ENCODE data around the gene PPM1J. TPM values are rescaled to one million over a fixed set of nuclear protein-coding genes. Genes with fewer than 3 reads are reported as not detected.

The PPM1J gene
- total RNA-seq, 5 donors from 2014 or later (not counting 1 experiment from before 2014, with no cell fraction given): 0.15 to 0.77 (median 0.38) TPM

DNA sequence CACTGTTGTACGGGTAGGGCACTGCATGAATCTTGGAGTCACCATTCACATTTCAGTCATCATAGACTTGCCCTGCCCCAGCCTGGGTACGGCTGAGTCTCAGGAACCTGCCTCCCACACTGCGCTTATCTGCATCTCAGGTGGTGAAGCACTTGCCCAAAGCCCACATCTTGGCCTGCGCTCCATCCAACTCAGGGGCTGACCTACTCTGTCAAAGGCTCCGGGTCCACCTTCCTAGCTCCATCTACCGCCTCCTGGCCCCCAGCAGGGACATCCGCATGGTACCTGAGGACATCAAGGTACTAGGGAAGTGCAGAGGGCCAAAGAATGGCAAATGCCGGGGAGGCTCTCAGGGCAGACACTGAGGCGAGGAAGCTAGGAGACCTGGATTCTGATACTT, 19.9 kb downstream of the PPM1J start:
- Histone ChIP-seq H3K4me3 (ENCODE audit: control insufficient read depth in 1 of 2, extremely low read depth in 1 of 2, low read length in 1 of 2) (no peak overlapping the region), H3K27ac (ENCODE audit: low read length) (no peak overlapping the region), H3K36me3 (ENCODE audit: control insufficient read depth in 2 of 2, extremely low read depth in 1 of 2, insufficient read depth in 1 of 2, low read length in 1 of 2) (peaks cover 6 to 77% of the 10 kb centered on the region in 2 donors), H3K9me3 (no peaks in the 10 kb centered on the region), H3K27me3 (replicated peaks in 1 of 2; ENCODE audit: control insufficient read depth in 2 of 2, extremely low read depth in 1 of 2, insufficient read depth in 2 of 2, low read length in 1 of 2) (no peaks in the 10 kb centered on the region), H3K4me1 (ENCODE audit: control insufficient read depth in 1 of 2, extremely low read depth in 1 of 2, insufficient read depth in 2 of 2, low read length in 2 of 2) (peaks cover 0 to 5% of the 10 kb centered on the region in 2 experiments)
- no peak for ATAC-seq (replicated peaks in 1 of 4)
- Mint-ChIP-seq H3K27me3 (no peaks in the 10 kb centered on the region), H3K27ac (no peak overlapping the region), H3K36me3 (peaks cover 47% of the 10 kb centered on the region), H3K9me3 (no peaks in the 10 kb centered on the region), H3K4me1 (peaks cover 10 to 15% (median 10%) of the 10 kb centered on the region in 3 donors), H3K4me3 (no peak overlapping the region)
- ChIA-PET POLR2A (no interaction called here), CTCF (no interaction called here)
- no peak for DNase-seq
- WGBS (ENCODE audit: insufficient coverage): 97% methylated on average over 9 of the region's 9 CpGs

DNA sequence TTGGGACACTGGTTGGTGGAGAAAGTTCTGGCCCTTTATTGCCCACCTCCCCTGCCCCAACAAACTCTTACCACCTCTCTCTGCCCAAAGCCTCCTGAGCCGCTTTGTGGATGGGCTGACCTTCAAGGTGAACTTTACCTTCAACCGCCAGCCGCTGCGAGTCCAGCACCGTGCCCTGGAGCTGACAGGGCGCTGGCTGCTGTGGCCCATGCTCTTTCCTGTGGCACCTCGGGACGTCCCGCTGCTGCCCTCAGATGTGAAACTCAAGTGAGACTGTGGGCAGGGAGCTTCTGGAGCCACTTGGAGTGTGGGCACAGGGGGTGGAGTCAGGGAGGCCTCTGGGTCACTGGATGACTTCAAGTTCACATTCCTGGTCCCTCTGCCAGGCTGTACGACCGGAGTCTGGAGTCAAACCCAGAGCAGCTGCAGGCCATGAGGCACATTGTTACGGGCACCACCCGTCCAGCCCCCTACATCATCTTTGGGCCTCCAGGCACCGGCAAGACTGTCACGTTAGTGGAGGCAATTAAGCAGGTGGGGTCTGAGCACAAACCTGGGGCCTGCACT, 20.7 kb downstream of the PPM1J start:
- no peak overlapping the region for H3K4me3 ChIP-seq (ENCODE audit: control insufficient read depth in 1 of 2, extremely low read depth in 1 of 2, low read length in 1 of 2)
- no peaks in the 10 kb centered on the region for H3K9me3 ChIP-seq
- H3K27me3 ChIP-seq (replicated peaks in 1 of 2; ENCODE audit: control insufficient read depth in 2 of 2, extremely low read depth in 1 of 2, insufficient read depth in 2 of 2, low read length in 1 of 2): no peaks in the 10 kb centered on the region
- 94% methylated on average over 12 of the region's 15 CpGs for WGBS (ENCODE audit: insufficient coverage)
- H3K27me3 Mint-ChIP-seq: no peaks in the 10 kb centered on the region
- ATAC-seq (replicated peaks in 1 of 4) (no peak), DNase-seq (no peak)
- POLR2A ChIA-PET: interaction anchor here in 1 of 2 donors (0.6 kb wide), 1 partner anchor 89 kb away, joined by 8 read pairs; no protein-coding TSS in a partner anchor
- H3K4me1 ChIP-seq (ENCODE audit: control insufficient read depth in 1 of 2, extremely low read depth in 1 of 2, insufficient read depth in 2 of 2, low read length in 2 of 2): no peaks in the 10 kb centered on the region
- H3K27ac Mint-ChIP-seq: no peak overlapping the region
- H3K27ac ChIP-seq (ENCODE audit: low read length): no peak overlapping the region
- no peak overlapping the region for H3K4me3 Mint-ChIP-seq
- CTCF ChIA-PET: no interaction called here
- no peaks in the 10 kb centered on the region for H3K9me3 Mint-ChIP-seq
- peaks cover 45% of the 10 kb centered on the region for H3K36me3 Mint-ChIP-seq
- peaks cover 1 to 6% (median 2%) of the 10 kb centered on the region in 3 donors for H3K4me1 Mint-ChIP-seq
- H3K36me3 ChIP-seq (ENCODE audit: control insufficient read depth in 2 of 2, extremely low read depth in 1 of 2, insufficient read depth in 1 of 2, low read length in 1 of 2): peaks cover 6 to 76% of the 10 kb centered on the region in 2 donors

DNA sequence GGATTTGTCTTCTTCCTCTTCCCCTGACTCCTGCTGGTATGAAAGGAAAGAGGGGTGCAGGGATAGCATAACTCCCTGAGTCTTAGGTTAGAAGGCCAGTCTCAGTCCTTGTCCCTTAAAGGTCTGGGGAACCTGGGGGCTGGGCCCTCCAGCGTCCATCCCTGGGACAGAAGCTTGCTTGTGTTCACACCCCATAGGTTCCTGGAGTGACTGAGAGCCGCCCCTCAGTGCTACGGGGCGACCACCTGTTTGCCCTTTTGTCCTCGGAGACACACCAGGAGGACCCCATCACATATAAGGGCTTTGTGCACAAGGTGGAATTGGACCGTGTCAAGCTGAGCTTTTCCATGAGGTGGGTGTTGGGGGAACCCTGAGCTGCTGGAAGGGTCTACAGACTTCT, 21.3 kb downstream of the PPM1J start:
- no peak for DNase-seq
- ATAC-seq (replicated peaks in 1 of 4): no peak
- ChIA-PET POLR2A (interaction anchor here (0.6 kb wide), 2 partner anchors 89 to 247 kb away, joined by 7 to 8 read pairs; no protein-coding TSS in a partner anchor), CTCF (interaction anchor here in 1 of 2 donors (0.6 to 0.7 kb wide), 2 partner anchors 1255 to 1476 kb away, joined by 3 to 7 read pairs; no protein-coding TSS in a partner anchor)
- peaks cover 5 to 79% of the 10 kb centered on the region in 2 donors for H3K36me3 ChIP-seq (ENCODE audit: control insufficient read depth in 2 of 2, extremely low read depth in 1 of 2, insufficient read depth in 1 of 2, low read length in 1 of 2)
- H3K27me3 Mint-ChIP-seq: no peaks in the 10 kb centered on the region
- no peaks in the 10 kb centered on the region for H3K9me3 Mint-ChIP-seq
- H3K4me1 Mint-ChIP-seq: peaks cover 0 to 3% (median 1%) of the 10 kb centered on the region in 3 donors
- H3K36me3 Mint-ChIP-seq: peaks cover 44% of the 10 kb centered on the region
- H3K27ac Mint-ChIP-seq: no peak overlapping the region
- no peak overlapping the region for H3K4me3 ChIP-seq (ENCODE audit: control insufficient read depth in 1 of 2, extremely low read depth in 1 of 2, low read length in 1 of 2)
- no peaks in the 10 kb centered on the region for H3K4me1 ChIP-seq (ENCODE audit: control insufficient read depth in 1 of 2, extremely low read depth in 1 of 2, insufficient read depth in 2 of 2, low read length in 2 of 2)
- no peaks in the 10 kb centered on the region for H3K9me3 ChIP-seq
- H3K4me3 Mint-ChIP-seq: no peak overlapping the region
- H3K27ac ChIP-seq (ENCODE audit: low read length): no peak overlapping the region
- WGBS (ENCODE audit: insufficient coverage): 90% methylated on average over 5 of the region's 6 CpGs
- no peaks in the 10 kb centered on the region for H3K27me3 ChIP-seq (replicated peaks in 1 of 2; ENCODE audit: control insufficient read depth in 2 of 2, extremely low read depth in 1 of 2, insufficient read depth in 2 of 2, low read length in 1 of 2)

DNA sequence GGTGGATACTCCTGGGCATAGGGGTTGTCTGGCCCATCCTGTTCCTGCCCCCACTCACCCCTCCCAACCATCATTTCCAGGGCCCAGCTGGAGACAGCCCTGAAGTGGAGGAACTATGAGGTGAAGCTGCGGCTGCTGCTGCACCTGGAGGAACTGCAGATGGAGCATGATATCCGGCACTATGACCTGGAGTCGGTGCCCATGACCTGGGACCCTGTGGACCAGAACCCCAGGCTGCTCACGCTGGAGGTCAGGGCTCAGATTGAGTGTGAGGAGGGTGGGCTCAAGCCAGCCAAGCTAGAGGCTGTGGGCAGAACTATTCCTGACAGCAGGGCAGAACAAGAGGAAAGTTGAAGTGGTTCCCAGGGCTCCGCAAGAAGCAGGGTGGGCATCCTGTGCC, 22.5 kb downstream of the PPM1J start:
- 96% methylated on average over 5 of the region's 5 CpGs for WGBS (ENCODE audit: insufficient coverage)
- H3K27ac Mint-ChIP-seq: no peak overlapping the region
- ChIA-PET CTCF (no interaction called here), POLR2A (no interaction called here)
- no peak overlapping the region for H3K4me3 ChIP-seq (ENCODE audit: control insufficient read depth in 1 of 2, extremely low read depth in 1 of 2, low read length in 1 of 2)
- no peak overlapping the region for H3K27ac ChIP-seq (ENCODE audit: low read length)
- no peaks in the 10 kb centered on the region for H3K27me3 Mint-ChIP-seq
- H3K36me3 Mint-ChIP-seq: peaks cover 44% of the 10 kb centered on the region
- H3K9me3 Mint-ChIP-seq: no peaks in the 10 kb centered on the region
- no peaks in the 10 kb centered on the region for H3K9me3 ChIP-seq
- no peaks in the 10 kb centered on the region for H3K4me1 ChIP-seq (ENCODE audit: control insufficient read depth in 1 of 2, extremely low read depth in 1 of 2, insufficient read depth in 2 of 2, low read length in 2 of 2)
- H3K36me3 ChIP-seq (ENCODE audit: control insufficient read depth in 2 of 2, extremely low read depth in 1 of 2, insufficient read depth in 1 of 2, low read length in 1 of 2): peaks cover 0 to 74% of the 10 kb centered on the region in 2 donors
- H3K4me3 Mint-ChIP-seq: no peak overlapping the region
- no peak for DNase-seq
- no peaks in the 10 kb centered on the region for H3K27me3 ChIP-seq (replicated peaks in 1 of 2; ENCODE audit: control insufficient read depth in 2 of 2, extremely low read depth in 1 of 2, insufficient read depth in 2 of 2, low read length in 1 of 2)
- peaks cover 2 to 12% (median 5%) of the 10 kb centered on the region in 3 donors for H3K4me1 Mint-ChIP-seq
- ATAC-seq (replicated peaks in 1 of 4): no peak

DNA sequence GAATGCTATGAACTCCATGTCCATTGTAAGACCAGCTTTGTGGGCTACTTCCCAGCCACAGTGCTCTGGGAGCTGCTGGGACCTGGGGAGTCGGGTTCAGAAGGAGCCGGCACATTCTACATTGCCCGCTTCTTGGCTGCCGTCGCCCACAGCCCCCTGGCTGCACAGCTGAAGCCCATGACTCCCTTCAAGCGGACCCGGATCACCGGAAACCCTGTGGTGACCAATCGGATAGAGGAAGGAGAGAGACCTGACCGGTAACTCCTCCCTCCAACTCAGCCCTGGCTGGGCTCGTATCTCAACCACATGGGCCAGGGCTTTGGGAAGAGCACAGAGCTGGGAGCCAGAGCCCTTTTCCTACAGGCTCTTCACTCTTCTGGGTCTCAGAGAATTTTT, 25.3 kb downstream of the PPM1J start:
- Histone ChIP-seq H3K9me3 (no peaks in the 10 kb centered on the region), H3K36me3 (ENCODE audit: control insufficient read depth in 2 of 2, extremely low read depth in 1 of 2, insufficient read depth in 1 of 2, low read length in 1 of 2) (peaks cover 0 to 55% of the 10 kb centered on the region in 2 donors), H3K27me3 (replicated peaks in 1 of 2; ENCODE audit: control insufficient read depth in 2 of 2, extremely low read depth in 1 of 2, insufficient read depth in 2 of 2, low read length in 1 of 2) (no peaks in the 10 kb centered on the region), H3K4me1 (ENCODE audit: control insufficient read depth in 1 of 2, extremely low read depth in 1 of 2, insufficient read depth in 2 of 2, low read length in 2 of 2) (no peaks in the 10 kb centered on the region), H3K27ac (ENCODE audit: low read length) (no peak overlapping the region), H3K4me3 (ENCODE audit: control insufficient read depth in 1 of 2, extremely low read depth in 1 of 2, low read length in 1 of 2) (no peak overlapping the region)
- Mint-ChIP-seq H3K36me3 (peaks cover 36% of the 10 kb centered on the region), H3K27ac (no peak overlapping the region), H3K4me1 (peaks cover 12 to 25% (median 16%) of the 10 kb centered on the region in 3 donors), H3K9me3 (no peaks in the 10 kb centered on the region), H3K27me3 (no peaks in the 10 kb centered on the region), H3K4me3 (no peak overlapping the region)
- ChIA-PET POLR2A (no interaction called here), CTCF (no interaction called here)
- 96% methylated on average over 8 of the region's 11 CpGs for WGBS (ENCODE audit: insufficient coverage)
- ATAC-seq (replicated peaks in 1 of 4) (no peak), DNase-seq (no peak)

DNA sequence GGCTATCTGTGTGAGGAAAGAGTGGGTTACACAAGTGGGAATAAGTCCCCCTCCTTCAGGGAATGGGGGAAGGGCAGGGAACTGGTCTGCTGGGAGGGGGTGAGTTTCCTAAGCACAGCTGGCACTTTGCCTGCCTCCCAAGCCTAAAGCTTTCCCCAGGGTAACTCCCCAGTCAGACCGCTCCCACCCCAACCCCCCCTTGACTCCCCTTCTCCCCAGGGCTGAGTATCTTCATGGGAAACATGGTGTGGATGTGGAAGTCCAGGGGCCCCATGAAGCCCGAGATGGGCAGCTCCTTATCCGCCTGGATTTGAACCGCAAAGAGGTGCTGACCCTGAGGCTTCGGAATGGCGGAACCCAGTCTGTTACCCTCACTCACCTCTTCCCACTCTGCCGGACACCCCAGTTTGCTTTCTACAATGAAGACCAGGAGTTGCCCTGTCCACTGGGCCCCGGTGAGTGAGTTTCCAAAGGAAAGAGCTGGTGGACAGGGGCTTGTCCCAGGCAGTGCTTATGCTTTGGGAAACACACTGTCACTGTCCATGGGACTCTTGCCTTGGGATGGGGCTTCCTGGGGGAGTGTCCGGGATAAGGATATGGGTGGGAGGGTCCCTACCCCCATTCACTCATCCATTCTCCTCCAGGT, 25.8 kb downstream of the PPM1J start:
- Histone ChIP-seq H3K36me3 (ENCODE audit: control insufficient read depth in 2 of 2, extremely low read depth in 1 of 2, insufficient read depth in 1 of 2, low read length in 1 of 2) (peaks cover 0 to 50% of the 10 kb centered on the region in 2 donors), H3K27me3 (replicated peaks in 1 of 2; ENCODE audit: control insufficient read depth in 2 of 2, extremely low read depth in 1 of 2, insufficient read depth in 2 of 2, low read length in 1 of 2) (no peaks in the 10 kb centered on the region), H3K4me1 (ENCODE audit: control insufficient read depth in 1 of 2, extremely low read depth in 1 of 2, insufficient read depth in 2 of 2, low read length in 2 of 2) (no peaks in the 10 kb centered on the region), H3K9me3 (no peaks in the 10 kb centered on the region), H3K4me3 (ENCODE audit: control insufficient read depth in 1 of 2, extremely low read depth in 1 of 2, low read length in 1 of 2) (no peak overlapping the region), H3K27ac (ENCODE audit: low read length) (no peak overlapping the region)
- Mint-ChIP-seq H3K27me3 (no peaks in the 10 kb centered on the region), H3K36me3 (peaks cover 36% of the 10 kb centered on the region), H3K9me3 (no peaks in the 10 kb centered on the region), H3K4me1 (peaks cover 12 to 25% (median 18%) of the 10 kb centered on the region in 3 donors), H3K4me3 (no peak overlapping the region), H3K27ac (no peak overlapping the region)
- POLR2A ChIA-PET: no interaction called here
- CTCF ChIA-PET: no interaction called here
- no peak for DNase-seq
- WGBS (ENCODE audit: insufficient coverage): 100% methylated on average over 1 of the region's 9 CpGs
- no peak for ATAC-seq (replicated peaks in 1 of 4)
